H1 (cell line): ENCODE measurements around the gene THRB. TPM values are rescaled to one million over a fixed set of nuclear protein-coding genes. Genes with fewer than 3 reads are reported as not detected.

ENCODE experiments used
- BRCA1 ChIP-seq: IDR thresholded peaks from 2 replicates; pipeline ENCODE4 v1.6.1; 2012; ENCODE audit warnings: low read depth, low read length, improper control_type of control experiment
- HDAC2 ChIP-seq, 2 experiments: fragments of 300-600 bp in 1 of 2; sonication (generic) in 1 of 2; IDR thresholded peaks; 2 replicates each; pipeline ENCODE4 v1.6.1; 2011 to 2012; ENCODE audit warnings: low read depth in 2 of 2, low read length in 2 of 2, mild to moderate bottlenecking in 2 of 2, moderate library complexity in 2 of 2, borderline replicate concordance in 1 of 2, inconsistent platforms in 1 of 2
- TCF12 ChIP-seq: IDR thresholded peaks from 2 replicates; pipeline ENCODE4 v1.6.1; 2011; ENCODE audit warnings: low read depth, mild to moderate bottlenecking, low read length
- polyA plus RNA-seq, 7 experiments: library from polyadenylated mRNA; depleted of rRNA in 3 of 7; stranded (reverse) in 5 of 7; unstranded in 2 of 7; fragments of >200 nt in 5 of 7; fragments of 200-250 nt in 2 of 7; gene quantifications; 1 replicate in 5 of 7; 2 replicates in 1 of 7; 4 replicates in 1 of 7; pipeline versions ENCODE4 v1.2.1 to v1.2.3, GENCODE V29; 2011 to 2013; ENCODE audit warnings: missing spikeins in 2 of 7, mixed read lengths in 2 of 7
- total RNA-seq: library from RNA; stranded (reverse); fragmentation: NEBNext Ultra II Directional; extraction: Animal tissue kit (Norgen Biotek cat#: 25700); gene quantifications from 2 replicates; pipeline ENCODE4 v1.2.1, GENCODE V29; 2021
- TF ChIP-seq, protein P1 (sequence below): IDR thresholded peaks from 2 replicates; pipeline ENCODE4 v1.6.1; 2012; ENCODE audit warnings: inconsistent platforms

THRB gene
- total and polyA plus RNA-seq, 2 of the 8 experiments (the other 6 are each of a cell fraction or from before 2014, with no cell fraction given), result 0.98 to 3.9 TPM

DNA sequence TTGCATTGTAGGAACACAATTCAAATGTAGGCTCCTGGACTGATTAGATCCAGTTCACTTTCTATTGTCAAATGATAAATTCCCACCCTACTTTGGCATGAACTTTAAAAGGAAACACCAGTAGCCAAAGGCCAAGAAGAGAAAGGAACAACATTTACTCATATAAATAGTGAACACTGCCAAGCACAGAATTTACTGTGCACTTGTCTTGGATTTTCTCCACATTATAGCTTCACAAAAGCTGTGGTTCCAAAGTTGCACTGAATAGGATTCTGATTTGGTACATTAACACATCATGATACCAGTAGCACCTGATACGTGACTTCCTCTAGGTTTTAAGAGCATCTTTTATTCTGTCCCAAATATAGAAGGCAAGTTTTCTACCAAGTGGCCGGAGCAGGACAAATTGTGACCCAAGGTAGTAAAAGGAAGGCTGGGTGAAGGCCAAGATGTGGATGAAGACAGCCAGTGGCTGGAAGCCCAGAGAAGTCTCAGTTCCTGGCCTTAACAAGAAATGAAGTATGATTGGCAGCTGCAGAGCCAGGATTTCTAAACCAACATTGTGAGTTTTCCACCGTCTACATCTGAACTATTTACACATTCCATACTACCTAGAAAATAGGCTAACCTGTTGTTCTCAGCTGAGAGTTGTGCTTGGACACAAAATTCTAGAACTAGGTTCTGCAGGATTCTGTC is 206.7 kb downstream of the THRB start (continued):
- TF ChIP-seq BRCA1 (no peak), HDAC2 (IDR thresholded peaks at IDR 0.05; ENCODE audit: borderline replicate concordance in 1 of 2, low read depth in 2 of 2, low read length in 2 of 2) (no peak), TCF12 (no peak)
- TF ChIP-seq, protein P1, sequence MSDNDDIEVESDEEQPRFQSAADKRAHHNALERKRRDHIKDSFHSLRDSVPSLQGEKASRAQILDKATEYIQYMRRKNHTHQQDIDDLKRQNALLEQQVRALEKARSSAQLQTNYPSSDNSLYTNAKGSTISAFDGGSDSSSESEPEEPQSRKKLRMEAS, result no peak
- TF ChIP-seq, all 59 proteins: peak for 0
